C4-2B (cell line): Measurements from ENCODE around the gene DGCR8.

Experiments
- H3K27ac ChIP-seq: fragments of 450-650 bp; 2 replicates; pipeline ENCODE4 v1.5.1; 2017
- ZFX ChIP-seq: fragments of 450-650 bp; IDR thresholded peaks from 2 replicates; pipeline ENCODE4 v1.6.1; 2017
- TF ChIP-seq, protein P1 (sequence below): fragments of 450-650 bp; conservative IDR thresholded peaks from 2 replicates; pipeline ENCODE4 v1.5.1; 2017; ENCODE audit warnings: mild to moderate bottlenecking

DGCR8 gene

DNA sequence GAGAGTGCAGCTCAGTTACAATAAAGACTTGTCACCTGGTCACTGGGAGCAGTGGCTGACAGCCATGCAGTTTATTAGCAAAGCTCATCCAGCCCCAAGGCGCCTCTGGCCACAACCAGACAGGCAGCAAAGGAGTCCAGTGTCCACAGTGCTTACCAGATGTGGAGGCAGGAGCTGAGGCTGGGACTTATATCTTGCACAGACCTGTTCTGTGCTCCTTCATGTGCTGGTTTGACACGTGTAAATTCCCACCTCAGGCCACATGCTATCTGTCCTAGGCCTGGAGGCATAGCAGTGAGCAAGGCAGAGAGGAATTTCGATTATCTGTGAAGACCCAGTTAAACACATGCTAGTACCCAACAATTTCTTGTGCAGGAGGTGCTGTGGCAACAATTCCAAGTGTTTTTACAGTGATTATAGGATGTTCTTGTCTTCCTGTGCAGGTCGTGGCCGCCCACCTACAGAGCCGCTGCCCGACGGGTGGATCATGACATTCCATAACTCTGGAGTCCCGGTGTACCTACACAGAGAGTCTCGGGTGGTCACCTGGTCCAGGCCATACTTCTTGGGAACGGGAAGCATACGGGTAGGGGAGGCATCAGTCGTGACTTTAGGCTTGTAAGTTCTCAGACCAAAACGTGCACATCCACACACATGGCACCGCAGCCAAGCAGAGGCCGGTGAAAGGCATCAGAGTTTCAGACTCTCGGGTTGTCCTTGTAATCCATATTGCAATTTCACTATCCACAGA, 9.4 kb downstream of the DGCR8 start:
- H3K27ac ChIP-seq: no peak overlapping the region
- TF ChIP-seq ZFX: no peak
- TF ChIP-seq, protein P1, sequence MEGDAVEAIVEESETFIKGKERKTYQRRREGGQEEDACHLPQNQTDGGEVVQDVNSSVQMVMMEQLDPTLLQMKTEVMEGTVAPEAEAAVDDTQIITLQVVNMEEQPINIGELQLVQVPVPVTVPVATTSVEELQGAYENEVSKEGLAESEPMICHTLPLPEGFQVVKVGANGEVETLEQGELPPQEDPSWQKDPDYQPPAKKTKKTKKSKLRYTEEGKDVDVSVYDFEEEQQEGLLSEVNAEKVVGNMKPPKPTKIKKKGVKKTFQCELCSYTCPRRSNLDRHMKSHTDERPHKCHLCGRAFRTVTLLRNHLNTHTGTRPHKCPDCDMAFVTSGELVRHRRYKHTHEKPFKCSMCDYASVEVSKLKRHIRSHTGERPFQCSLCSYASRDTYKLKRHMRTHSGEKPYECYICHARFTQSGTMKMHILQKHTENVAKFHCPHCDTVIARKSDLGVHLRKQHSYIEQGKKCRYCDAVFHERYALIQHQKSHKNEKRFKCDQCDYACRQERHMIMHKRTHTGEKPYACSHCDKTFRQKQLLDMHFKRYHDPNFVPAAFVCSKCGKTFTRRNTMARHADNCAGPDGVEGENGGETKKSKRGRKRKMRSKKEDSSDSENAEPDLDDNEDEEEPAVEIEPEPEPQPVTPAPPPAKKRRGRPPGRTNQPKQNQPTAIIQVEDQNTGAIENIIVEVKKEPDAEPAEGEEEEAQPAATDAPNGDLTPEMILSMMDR: no peak

DNA sequence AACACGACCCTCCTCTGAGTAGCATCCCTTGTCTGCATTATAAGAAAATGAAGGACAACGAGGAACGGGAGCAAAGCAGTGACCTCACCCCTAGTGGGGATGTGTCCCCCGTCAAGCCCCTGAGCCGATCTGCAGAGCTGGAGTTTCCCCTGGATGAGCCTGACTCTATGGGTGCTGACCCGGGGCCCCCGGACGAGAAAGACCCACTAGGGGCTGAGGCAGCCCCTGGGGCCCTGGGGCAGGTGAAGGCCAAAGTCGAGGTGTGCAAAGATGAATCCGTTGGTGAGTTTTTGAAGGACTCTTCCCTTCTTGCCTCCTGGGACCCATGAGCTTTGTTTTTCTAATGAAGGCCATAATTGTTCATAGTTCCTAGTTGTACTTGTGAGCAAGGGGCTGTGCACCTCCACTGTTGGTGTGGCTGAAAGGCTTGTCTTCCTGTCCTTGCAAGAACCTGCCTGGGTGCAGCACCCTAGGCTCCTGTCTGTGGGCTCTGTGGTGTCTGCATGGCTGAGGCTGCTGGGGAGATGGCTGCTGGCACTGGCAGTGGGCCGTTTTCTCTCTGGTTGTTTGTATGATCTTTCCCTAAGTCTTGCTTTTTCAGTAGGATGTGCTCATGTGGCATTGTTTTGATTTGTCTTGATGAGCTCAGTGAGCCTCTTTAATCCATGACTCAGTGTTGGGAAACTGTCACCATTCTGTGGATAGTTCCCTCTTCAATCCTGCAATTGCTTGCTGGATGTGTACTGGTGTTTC, 10.1 kb downstream of the DGCR8 start:
- TF ChIP-seq, protein P1: no peak
- TF ChIP-seq ZFX: no peak
- H3K27ac ChIP-seq: no peak overlapping the region

DNA sequence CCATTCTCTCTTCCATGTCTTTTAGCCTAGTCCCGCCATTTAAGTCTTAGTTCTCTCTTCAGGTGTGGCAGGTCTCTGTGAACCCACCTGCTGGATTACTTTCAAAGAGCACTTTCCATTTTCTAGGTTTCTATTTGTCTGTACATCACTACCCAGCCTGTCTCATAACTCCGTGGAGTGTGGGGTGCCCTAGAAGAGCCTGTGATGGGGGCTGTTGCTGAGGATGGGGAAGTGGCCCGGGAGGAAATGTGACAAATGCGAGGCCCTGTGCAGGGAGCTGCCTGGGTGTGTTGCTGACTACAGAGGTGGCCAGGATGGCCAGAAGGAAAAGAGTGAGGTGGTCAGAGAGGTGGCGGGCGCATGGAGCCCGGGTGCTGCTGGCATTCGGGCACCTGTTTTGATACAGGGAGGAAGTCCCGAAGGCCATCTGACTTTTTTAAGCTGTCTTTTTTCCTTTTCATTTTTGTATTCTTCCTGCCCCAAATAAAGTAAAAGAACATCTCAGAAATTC, 10.7 kb downstream of the DGCR8 start:
- TF ChIP-seq, protein P1: no peak
- no peak for TF ChIP-seq ZFX
- H3K27ac ChIP-seq: no peak overlapping the region

DNA sequence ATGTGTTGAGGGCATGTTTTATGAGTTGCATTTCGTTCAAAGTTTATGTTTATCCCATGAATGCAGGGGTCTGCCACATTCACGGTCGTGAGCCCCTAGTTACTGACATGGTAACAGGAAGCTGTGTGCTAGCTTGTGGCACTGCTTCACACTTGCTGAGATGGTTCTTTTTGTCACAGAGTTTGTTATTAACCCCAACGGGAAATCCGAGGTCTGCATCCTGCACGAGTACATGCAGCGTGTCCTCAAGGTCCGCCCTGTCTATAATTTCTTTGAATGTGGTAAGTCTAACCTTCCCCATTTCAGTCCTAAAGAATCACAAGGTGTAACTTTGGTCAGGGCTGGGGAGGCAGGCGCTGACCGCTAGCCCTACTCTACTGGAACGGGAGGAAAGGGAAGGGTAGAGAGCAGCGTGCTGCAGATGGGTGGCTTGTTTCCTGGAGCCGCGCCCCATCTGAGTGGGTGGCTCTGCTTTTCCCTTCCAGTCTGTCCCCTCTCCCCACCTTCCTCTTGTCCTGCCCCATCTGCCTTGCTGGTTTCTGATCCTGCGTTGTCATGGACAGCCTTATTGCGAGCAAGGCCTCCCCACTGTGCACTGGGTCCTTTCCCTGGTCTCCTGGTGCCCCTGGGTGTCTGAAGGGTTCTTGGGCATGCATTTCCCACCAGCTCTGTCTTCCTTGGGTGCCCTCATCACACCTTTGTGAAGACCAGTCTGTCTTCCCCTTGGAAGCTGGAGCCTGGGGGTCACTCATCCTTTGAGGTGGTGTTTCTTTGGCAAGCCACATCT, 11.8 kb downstream of the DGCR8 start:
- no peak overlapping the region for H3K27ac ChIP-seq
- no peak for TF ChIP-seq ZFX
- TF ChIP-seq, protein P1: no peak

DNA sequence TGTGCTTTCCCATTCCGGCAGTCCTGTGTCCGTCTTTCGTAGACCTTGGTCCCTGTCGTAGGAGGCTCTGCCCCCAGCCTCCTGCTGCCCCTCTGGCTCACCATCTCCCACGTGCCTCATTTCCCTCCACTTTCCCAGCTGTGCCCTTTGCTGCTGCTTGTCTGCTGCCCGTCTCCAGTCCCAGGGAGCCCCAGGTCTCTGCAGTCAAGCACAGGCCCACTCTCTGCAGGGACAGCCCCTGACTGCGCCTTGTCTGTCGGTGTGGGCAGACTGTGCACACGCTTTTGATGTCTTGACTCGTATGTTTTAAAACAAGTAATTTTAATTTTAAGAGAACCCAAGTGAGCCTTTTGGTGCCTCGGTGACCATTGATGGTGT, 12.4 kb downstream of the DGCR8 start:
- no peak overlapping the region for H3K27ac ChIP-seq
- TF ChIP-seq, protein P1: no peak
- TF ChIP-seq ZFX: no peak

DNA sequence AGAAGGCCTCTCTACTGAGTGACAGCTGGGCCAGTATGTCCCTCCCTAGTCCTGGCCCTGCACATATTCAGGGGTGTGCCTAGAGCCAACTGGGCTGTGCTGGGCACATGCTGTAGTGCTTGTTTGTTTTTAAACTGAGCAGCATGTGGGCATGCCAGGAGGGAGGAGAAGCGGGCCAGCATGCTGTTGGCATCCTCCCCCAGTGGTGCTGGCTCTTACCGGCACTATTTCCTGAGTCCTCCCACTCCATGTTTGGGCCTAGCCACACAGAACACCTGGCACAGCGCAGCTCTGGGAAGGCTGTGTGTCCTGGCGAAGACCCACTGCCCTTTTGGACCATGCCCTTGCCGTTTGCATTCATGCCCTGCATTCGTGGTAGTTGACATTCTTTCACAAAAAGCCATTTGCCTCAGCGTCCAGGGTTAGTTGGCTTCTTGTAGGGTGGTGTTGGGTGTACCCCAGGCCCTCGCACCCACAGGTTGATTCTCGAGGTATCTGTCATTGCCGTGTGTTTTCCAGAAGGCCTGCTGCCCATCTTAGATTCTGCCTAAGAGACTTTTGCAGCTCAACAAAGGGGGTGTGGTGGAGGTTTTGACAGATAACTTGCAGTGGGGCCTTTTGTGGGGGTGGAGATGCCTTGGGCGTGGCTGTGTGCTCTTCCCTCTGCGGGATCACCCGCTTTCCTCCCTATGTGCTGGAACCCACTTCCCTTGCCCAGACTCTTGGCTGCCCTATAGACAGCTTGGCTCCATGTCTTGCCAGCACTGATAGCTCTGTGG, 13.6 kb downstream of the DGCR8 start:
- no peak overlapping the region for H3K27ac ChIP-seq
- TF ChIP-seq, protein P1: no peak
- TF ChIP-seq ZFX: no peak
